GM12892 (cell line): ENCODE measurements around the gene TOM1L1.

ENCODE experiments used
- POLR2A ChIP-seq: IDR thresholded peaks from 2 replicates; pipeline ENCODE4 v1.6.1; 2011; ENCODE audit warnings: low read depth, low read length, control low read depth
- POLR2AphosphoS5 ChIP-seq: IDR thresholded peaks from 2 replicates; pipeline ENCODE4 v1.6.1; 2011; ENCODE audit warnings: low read depth, low read length, control low read depth
- TAF1 ChIP-seq: IDR thresholded peaks from 2 replicates; pipeline ENCODE4 v1.6.1; 2011; ENCODE audit warnings: low read depth, mild to moderate bottlenecking, control low read depth, low read length, borderline replicate concordance

- TF ChIP-seq TAF1 (no peak), POLR2A (no peak), POLR2AphosphoS5 (no peak)
Measured at GRCh38 chr17:54956791-54957190, 56.1 kb downstream of the TOM1L1 start.
